Testis (tissue), 2 donors: Measurements from ENCODE around the gene ELP2.

Source experiments
- CTCF ChIP-seq, 3 experiments: fragments of 450-650 bp in 2 of 3; fragments of 200-600 bp in 1 of 3; sonication (generic) in 1 of 3; IDR thresholded peaks; one replicate each; pipeline ENCODE4 v1.5.1; 2016 to 2019; ENCODE audit warnings: antibody characterized with exemption in 3 of 3, mild to moderate bottlenecking in 2 of 3, moderate library complexity in 1 of 3
- POLR2A ChIP-seq: fragments of 450-650 bp; IDR thresholded peaks from one replicate; pipeline ENCODE4 v1.6.1; 2017; ENCODE audit warnings: antibody characterized with exemption, mild to moderate bottlenecking, moderate library complexity

GRCh38 chr18:36094431-36094830 lies 35.3 kb upstream of the ELP2 start:
- TF ChIP-seq CTCF (IDR thresholded peaks at IDR 0.05) (no peak), POLR2A (no peak)
